Skeletal muscle tissue (tissue), 4 donors: ENCODE measurements around the gene CD74. TPM values are rescaled to one million over a fixed set of nuclear protein-coding genes. Genes with fewer than 3 reads are reported as not detected.
"Not testable (repeated sequence)": the region's sequence is repeated elsewhere in the genome, so short reads cannot be mapped to it uniquely, and the experiment has no call there.

Experiments used
- H3K27ac ChIP-seq: one replicate; pipeline ENCODE4 v1.7.0; 2013; ENCODE audit warnings: mild to moderate bottlenecking, low read depth, low read length, inconsistent platforms
- H3K27me3 ChIP-seq, 3 donors: one replicate each; pipeline ENCODE4 v1.7.0; 2013; ENCODE audit warnings: low read length in 3 of 3; ENCODE audit not compliant: control insufficient read depth in 3 of 3, insufficient read depth in 3 of 3
- H3K36me3 ChIP-seq, 3 donors: one replicate each; pipeline ENCODE4 v1.7.0; 2013; ENCODE audit warnings: low read length in 3 of 3; ENCODE audit not compliant: control insufficient read depth in 3 of 3, insufficient read depth in 3 of 3
- H3K4me1 ChIP-seq, 3 donors: one replicate each; pipeline ENCODE4 v1.7.0; 2013; ENCODE audit warnings: low read length in 3 of 3, mild to moderate bottlenecking in 3 of 3; ENCODE audit not compliant: control insufficient read depth in 3 of 3, insufficient read depth in 3 of 3
- H3K4me3 ChIP-seq, 3 donors: one replicate each; pipeline ENCODE4 v1.7.0; 2013; ENCODE audit warnings: low read length in 3 of 3
- H3K9ac ChIP-seq, 3 donors: one replicate each; pipeline ENCODE4 v1.7.0; 2013; ENCODE audit warnings: low read length in 3 of 3, mild to moderate bottlenecking in 3 of 3, moderate library complexity in 2 of 3, low read depth in 1 of 3
- H3K9me3 ChIP-seq, 3 donors: one replicate each; pipeline ENCODE4 v1.7.0; 2013; ENCODE audit warnings: low read length in 3 of 3; ENCODE audit not compliant: control insufficient read depth in 3 of 3
- total RNA-seq: library from RNA; depleted of rRNA; stranded (reverse); fragments of >200 nt; gene quantifications from one replicate; pipeline ENCODE4 v1.2.3, GENCODE V29; 2014
- donor health status: Osteomylitis.

The CD74 gene
- total RNA-seq, 1 donor from 2014 or later = 63.2 TPM

- no peak overlapping the region for H3K4me3 ChIP-seq
- H3K9ac ChIP-seq = no peak overlapping the region
- H3K27me3 ChIP-seq = no peaks in the 10 kb centered on the region
- peak overlapping the region; percentile 61 for H3K27ac ChIP-seq
- peaks cover 5 to 8% (median 6%) of the 10 kb centered on the region in 3 donors for H3K4me1 ChIP-seq
- H3K9me3 ChIP-seq = no peaks in the 10 kb centered on the region
- H3K36me3 ChIP-seq = no peaks in the 10 kb centered on the region
These were observed 16.3 kb upstream of the CD74 start for GRCh38 chr5:150428978-150429377.

- H3K27ac ChIP-seq = peak overlapping the region; percentile 61
- H3K9ac ChIP-seq = peak overlapping the region in 1 of 3 donors; percentile 25
- H3K4me3 ChIP-seq = no peak overlapping the region
- no peaks in the 10 kb centered on the region for H3K27me3 ChIP-seq
- no peaks in the 10 kb centered on the region for H3K36me3 ChIP-seq
- H3K4me1 ChIP-seq = peaks cover 5 to 8% (median 6%) of the 10 kb centered on the region in 3 donors
- no peaks in the 10 kb centered on the region for H3K9me3 ChIP-seq
These were observed 15.6 kb upstream of the CD74 start for GRCh38 chr5:150428106-150428876.

GRCh38 chr5:150426165-150426564 is 13.5 kb upstream of the CD74 start:
- H3K9me3 ChIP-seq, H3K27me3 ChIP-seq, H3K36me3 ChIP-seq, H3K4me1 ChIP-seq, H3K4me3 ChIP-seq, H3K27ac ChIP-seq, H3K9ac ChIP-seq: not testable (repeated sequence)

- H3K36me3 ChIP-seq = no peaks in the 10 kb centered on the region
- H3K4me3 ChIP-seq = no peak overlapping the region
- H3K9ac ChIP-seq = no peak overlapping the region
- no peak overlapping the region for H3K27ac ChIP-seq
- H3K27me3 ChIP-seq = no peaks in the 10 kb centered on the region
- no peaks in the 10 kb centered on the region for H3K9me3 ChIP-seq
- H3K4me1 ChIP-seq = peaks cover 0 to under 1% (median under 1%) of the 10 kb centered on the region in 3 donors
These were observed 10.0 kb upstream of the CD74 start for GRCh38 chr5:150422758-150423157.

- Histone ChIP-seq H3K4me3 (no peak overlapping the region), H3K9me3 (no peaks in the 10 kb centered on the region), H3K27me3 (no peaks in the 10 kb centered on the region), H3K27ac (no peak overlapping the region), H3K36me3 (no peaks in the 10 kb centered on the region), H3K4me1 (no peaks in the 10 kb centered on the region), H3K9ac (no peak overlapping the region)
These were observed 9.4 kb upstream of the CD74 start for GRCh38 chr5:150422075-150422474.

GRCh38 chr5:150419630-150420270 is 7.0 kb upstream of the CD74 start:
- Histone ChIP-seq H3K27me3 (no peaks in the 10 kb centered on the region), H3K27ac (no peak overlapping the region), H3K4me3 (no peak overlapping the region), H3K4me1 (no peaks in the 10 kb centered on the region), H3K36me3 (no peaks in the 10 kb centered on the region), H3K9me3 (no peaks in the 10 kb centered on the region), H3K9ac (no peak overlapping the region)

GRCh38 chr5:150413902-150414790 is 1.4 kb upstream of the CD74 start:
- peak overlapping the region in 1 of 3 donors; percentile 40 for H3K9ac ChIP-seq
- H3K36me3 ChIP-seq, H3K27me3 ChIP-seq, H3K9me3 ChIP-seq, H3K4me3 ChIP-seq: not testable (repeated sequence)
- peak overlapping the region; percentile 82 for H3K27ac ChIP-seq
- H3K4me1 ChIP-seq = peaks cover 6 to 15% (median 7%) of the 10 kb centered on the region in 3 donors

GRCh38 chr5:150413176-150413901 is 629 bp upstream of the CD74 start:
- Histone ChIP-seq H3K4me1 (peaks cover 11 to 18% (median 11%) of the 10 kb centered on the region in 3 donors), H3K27ac (peak overlapping the region; percentile 82), H3K27me3 (no peaks in the 10 kb centered on the region), H3K4me3 (peak overlapping the region in 1 of 3 donors; percentile 72), H3K9ac (peak overlapping the region in 2 of 3 donors; percentile 40 to 67), H3K9me3 (no peaks in the 10 kb centered on the region), H3K36me3 (no peaks in the 10 kb centered on the region)

- Histone ChIP-seq H3K4me1 (peaks cover 15 to 19% (median 18%) of the 10 kb centered on the region in 3 donors), H3K9me3 (no peaks in the 10 kb centered on the region), H3K9ac (peak overlapping the region; percentile 22 to 81 (median 67)), H3K4me3 (peak overlapping the region; percentile 37 to 72 (median 64)), H3K27me3 (no peaks in the 10 kb centered on the region), H3K27ac (peak overlapping the region; percentile 82), H3K36me3 (peaks cover 0 to 1% (median under 1%) of the 10 kb centered on the region in 3 donors)
These were observed 1.3 kb downstream of the CD74 start for GRCh38 chr5:150411245-150411979.
